Loucy (cell line): Measurements from ENCODE around the gene SEL1L.
"Not testable (repeated sequence)": the region's sequence is repeated elsewhere in the genome, so short reads cannot be mapped to it uniquely, and the experiment has no call there.

Experiments
- EZH2phosphoT487 ChIP-seq: fragments of 200-600 bp; IDR thresholded peaks from 2 replicates; pipeline ENCODE4 v1.6.1; 2018; ENCODE audit warnings: antibody characterized with exemption, mild to moderate bottlenecking, moderate library complexity, borderline replicate concordance
- TF ChIP-seq, protein P1 (sequence below): fragments of 200-600 bp; sonication (generic); conservative IDR thresholded peaks from 2 replicates; pipeline ENCODE4 v1.5.1; 2014; ENCODE audit warnings: mild to moderate bottlenecking, antibody characterized with exemption, low read length

DNA sequence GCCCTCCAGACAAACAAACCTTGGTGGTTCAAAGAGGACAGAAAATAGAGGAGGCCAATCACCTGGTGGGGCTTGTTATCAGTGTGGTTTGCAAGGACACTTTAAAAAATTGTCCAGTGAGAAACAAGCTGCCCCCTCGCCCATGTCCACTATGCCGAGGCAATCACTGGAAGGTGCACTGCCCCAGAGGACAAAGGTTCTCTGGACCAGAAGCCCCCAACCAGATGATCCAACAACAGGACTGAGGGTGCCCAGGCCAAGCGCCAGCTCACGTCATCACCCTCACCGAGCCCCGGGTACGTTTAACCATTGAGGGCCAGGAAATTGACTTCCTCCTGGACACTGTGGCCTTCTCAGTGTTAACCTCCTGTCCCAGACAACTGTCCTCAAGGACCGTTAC lies 17.7 kb downstream of the SEL1L start:
- TF ChIP-seq, protein P1, sequence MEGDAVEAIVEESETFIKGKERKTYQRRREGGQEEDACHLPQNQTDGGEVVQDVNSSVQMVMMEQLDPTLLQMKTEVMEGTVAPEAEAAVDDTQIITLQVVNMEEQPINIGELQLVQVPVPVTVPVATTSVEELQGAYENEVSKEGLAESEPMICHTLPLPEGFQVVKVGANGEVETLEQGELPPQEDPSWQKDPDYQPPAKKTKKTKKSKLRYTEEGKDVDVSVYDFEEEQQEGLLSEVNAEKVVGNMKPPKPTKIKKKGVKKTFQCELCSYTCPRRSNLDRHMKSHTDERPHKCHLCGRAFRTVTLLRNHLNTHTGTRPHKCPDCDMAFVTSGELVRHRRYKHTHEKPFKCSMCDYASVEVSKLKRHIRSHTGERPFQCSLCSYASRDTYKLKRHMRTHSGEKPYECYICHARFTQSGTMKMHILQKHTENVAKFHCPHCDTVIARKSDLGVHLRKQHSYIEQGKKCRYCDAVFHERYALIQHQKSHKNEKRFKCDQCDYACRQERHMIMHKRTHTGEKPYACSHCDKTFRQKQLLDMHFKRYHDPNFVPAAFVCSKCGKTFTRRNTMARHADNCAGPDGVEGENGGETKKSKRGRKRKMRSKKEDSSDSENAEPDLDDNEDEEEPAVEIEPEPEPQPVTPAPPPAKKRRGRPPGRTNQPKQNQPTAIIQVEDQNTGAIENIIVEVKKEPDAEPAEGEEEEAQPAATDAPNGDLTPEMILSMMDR, result not testable (repeated sequence)
- not testable (repeated sequence) for TF ChIP-seq EZH2phosphoT487
